Adrenal gland (tissue), 12 donors: ENCODE data around the gene OARD1. TPM values are rescaled to one million over a fixed set of nuclear protein-coding genes. Genes with fewer than 3 reads are reported as not detected.

ENCODE experiments used
- DNase-seq, 7 donors: peaks; one replicate each; pipeline ENCODE4 v3.0.0-alpha.2; 2019 to 2020
- H3K27ac ChIP-seq, 5 donors: fragments of 200-600 bp; sonication (generic) in 4 of 5; 1 replicate in 3 of 5; 2 replicates in 2 of 5; pipeline versions ENCODE4 v1.5.1 to v1.8.0; 2016 to 2020; ENCODE audit warnings: mild to moderate bottlenecking in 1 of 5
- H3K27me3 ChIP-seq: fragments of 200-600 bp; 2 replicates; pipeline ENCODE4 v1.8.0; 2021
- H3K36me3 ChIP-seq, 2 donors: fragments of 200-600 bp; replicated peaks in 1 of 2; 1 replicate in 1 of 2; 2 replicates in 1 of 2; pipeline versions ENCODE4 v1.5.1 to v1.8.0; 2018 to 2022
- H3K4me1 ChIP-seq, 2 donors: fragments of 200-600 bp; replicated peaks in 1 of 2; 1 replicate in 1 of 2; 2 replicates in 1 of 2; pipeline versions ENCODE4 v1.5.1 to v1.8.0; 2018 to 2021
- H3K4me3 ChIP-seq, 4 donors: fragments of 200-600 bp; sonication (generic) in 3 of 4; one replicate each; pipeline ENCODE4 v1.5.1; 2016 to 2018
- H3K9me3 ChIP-seq, 3 donors: fragments of 200-600 bp; sonication (generic) in 1 of 3; replicated peaks in 1 of 3; 1 replicate in 2 of 3; 2 replicates in 1 of 3; pipeline versions ENCODE4 v1.5.1 to v1.8.0; 2016 to 2021
- CTCF ChIP-seq, 6 experiments: fragments of 450-650 bp in 4 of 6; fragments of 200-600 bp in 2 of 6; sonication (generic) in 1 of 6; IDR thresholded peaks; 1 replicate in 5 of 6; 2 replicates in 1 of 6; pipeline versions ENCODE4 v1.5.1 to v1.8.0; 2016 to 2021; ENCODE audit warnings: antibody characterized with exemption in 6 of 6, mild to moderate bottlenecking in 2 of 6, moderate library complexity in 1 of 6
- POLR2A ChIP-seq, 2 donors: fragments of 450-650 bp; IDR thresholded peaks; one replicate each; pipeline ENCODE4 v1.6.1; 2017; ENCODE audit warnings: antibody characterized with exemption in 2 of 2, mild to moderate bottlenecking in 2 of 2, moderate library complexity in 1 of 2
- WGBS, 4 donors: extraction: QIAGEN DNeasy Blood & Tissue Kit in 2 of 4; methylation state at CpG; one replicate each; pipeline versions ENCODE4 v1.1.5 to v1.1.7; 2013 to 2017; 5-methylcytosine and 5-hydroxymethylcytosine counted together
- intact Hi-C, 2 donors: fragments of 100-400 bp; cut with DNase I; formaldehyde crosslinking; loops; one replicate each; pipeline versions ENCODE4 v1.14.1 to v1.15.0; 2022 to 2023
- polyA plus RNA-seq, 3 donors: library from polyadenylated mRNA; stranded (reverse); fragments of 200-250 nt in 2 of 3; fragments of 350-450 nt in 1 of 3; fragmentation: Illumina TruSeq in 1 of 3; extraction: RNeasy Lipid Tissue Mini Kit (QIAGEN cat#74804) in 1 of 3; gene quantifications; one replicate each; pipeline ENCODE4 v1.2.3, GENCODE V29; 2013 to 2014
- total RNA-seq, 9 donors: library from RNA; depleted of rRNA in 4 of 9; stranded (reverse); fragments of >200 nt in 4 of 9; fragments of 120-200 nt in 1 of 9; fragmentation: NEBNext Ultra II Directional in 1 of 9; extraction: Animal tissue kit (Norgen Biotek cat#: 25700) in 1 of 9; gene quantifications; one replicate each; pipeline versions ENCODE4 v1.1.0 to v1.2.4, GENCODE V29; 2013 to 2023
- donor health status: healthy with polysubstance abuse.
- donor health status: Bipolar disorder and iron deficiency.
- donor health status: DM: yes; HTN: yes; CAD: no.
- donor health status: DM: no; HTN: no; CAD: no.
- donor health status: DM: no; HTN: no; CAD: no.
- donor health status: DM: yes; HTN: yes; CAD: no.

Gene OARD1
- total and polyA plus RNA-seq, 12 donors, result 10.1 to 44.4 (median 24.1) TPM

DNA sequence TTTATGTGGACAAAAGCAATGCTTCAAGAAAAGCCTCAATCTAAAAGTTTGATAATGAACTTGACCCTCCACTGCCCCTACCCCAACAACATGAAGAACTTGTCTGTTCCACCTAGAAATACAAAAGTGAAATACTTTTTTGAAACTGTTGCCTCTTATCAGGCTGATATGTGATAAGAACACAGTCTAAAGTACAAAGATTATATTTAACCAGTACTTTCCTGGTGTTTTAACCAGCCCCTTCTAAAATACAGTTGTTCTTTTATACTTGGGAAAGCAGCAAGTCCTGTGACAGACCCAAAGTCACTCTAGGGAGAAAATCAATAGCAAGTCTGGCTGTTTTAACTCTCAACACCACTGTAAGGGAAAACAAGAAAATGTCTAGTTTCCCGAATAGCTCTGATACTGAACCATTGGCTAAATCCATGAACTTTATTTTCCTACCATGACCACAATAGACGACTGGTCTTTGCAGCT, 6.6 kb downstream of the OARD1 start:
- intact Hi-C loops, result loop anchor here in 1 of 2 donors (5.0 kb wide), 1 partner anchor 58 kb away; no protein-coding TSS in a partner anchor
- 90 to 100% (median 93%) methylated on average over 2 of the region's 2 CpGs for WGBS, 4 donors
- Histone ChIP-seq H3K27me3 (no peaks in the 10 kb centered on the region), H3K36me3 (peaks cover 0 to 21% of the 10 kb centered on the region in 2 donors), H3K9me3 (no peaks in the 10 kb centered on the region), H3K4me1 (peaks cover 1 to 4% of the 10 kb centered on the region in 2 donors), H3K27ac (no peak overlapping the region), H3K4me3 (no peak overlapping the region)
- DNase-seq, result no peak
- TF ChIP-seq POLR2A (IDR thresholded peaks at IDR 0.05), result no peak
- TF ChIP-seq CTCF (IDR thresholded peaks at IDR 0.05), result no peak

GRCh38 chr6:41064841-41065240, 7.3 kb downstream of the OARD1 start:
- 86 to 89% (median 88%) methylated on average over 5 of the region's 5 CpGs for WGBS, 4 donors
- Histone ChIP-seq H3K9me3 (no peaks in the 10 kb centered on the region), H3K36me3 (peaks cover 0 to 21% of the 10 kb centered on the region in 2 donors), H3K4me1 (no peaks in the 10 kb centered on the region), H3K27me3 (no peaks in the 10 kb centered on the region), H3K27ac (no peak overlapping the region), H3K4me3 (no peak overlapping the region)
- no peak for TF ChIP-seq POLR2A (IDR thresholded peaks at IDR 0.05)
- TF ChIP-seq CTCF (IDR thresholded peaks at IDR 0.05), result no peak
- DNase-seq, result no peak
- intact Hi-C loops, result loop anchor here in 1 of 2 donors (5.0 kb wide), 1 partner anchor 58 kb away; no protein-coding TSS in a partner anchor

GRCh38 chr6:41063884-41064285, 8.3 kb downstream of the OARD1 start:
- TF ChIP-seq CTCF (IDR thresholded peaks at IDR 0.05), result no peak
- 81 to 94% (median 89%) methylated on average over 2 of the region's 2 CpGs for WGBS, 4 donors
- no peak overlapping the region for H3K27ac ChIP-seq
- H3K4me1 ChIP-seq, result no peaks in the 10 kb centered on the region
- peaks cover 0 to 15% of the 10 kb centered on the region in 2 donors for H3K36me3 ChIP-seq
- no peak for DNase-seq
- intact Hi-C loops, result no loop called here
- no peaks in the 10 kb centered on the region for H3K27me3 ChIP-seq
- H3K9me3 ChIP-seq, result no peaks in the 10 kb centered on the region
- no peak overlapping the region for H3K4me3 ChIP-seq

- Histone ChIP-seq H3K9me3 (no peaks in the 10 kb centered on the region), H3K27ac (no peak overlapping the region), H3K36me3 (peaks cover 0 to 10% of the 10 kb centered on the region in 2 donors), H3K4me3 (no peak overlapping the region), H3K27me3 (no peaks in the 10 kb centered on the region), H3K4me1 (no peaks in the 10 kb centered on the region)
- 80 to 91% (median 89%) methylated on average over 1 of the region's 1 CpG for WGBS, 4 donors
- intact Hi-C loops, result no loop called here
- no peak for TF ChIP-seq POLR2A (IDR thresholded peaks at IDR 0.05)
- no peak for TF ChIP-seq CTCF (IDR thresholded peaks at IDR 0.05)
- no peak for DNase-seq
Observed at GRCh38 chr6:41062056-41062455, 10.1 kb downstream of the OARD1 start.
